MCF 10A (cell line): ENCODE data around the gene WNK1. TPM values are rescaled to one million over a fixed set of nuclear protein-coding genes. Genes with fewer than 3 reads are reported as not detected.
A peak's percentile ranks its signal among the peaks of the same experiment; 100 is the strongest.

Experiments
- BruUV-seq: library from RNA; stranded (reverse); fragments of 400-500 nt; replicated peaks from 2 replicates; lab custom pipeline; 2021; lab: Mats Ljungman, UMichigan
- CTCF ChIA-PET: fragments of 300-600 bp; sonication (Branson Sonifier 250); formaldehyde crosslinking; extraction: SDS; loops from one replicate; lab custom pipeline; 2021; ENCODE audit warnings: antibody characterized with exemption, inconsistent platforms; lab: Yijun Ruan, JAX
- POLR2A ChIA-PET: fragments of 300-600, 350-650 bp; sonication (Branson Sonifier 250); formaldehyde crosslinking; extraction: SDS; loops from one replicate; lab custom pipeline; 2020; ENCODE audit warnings: antibody characterized with exemption, inconsistent platforms; lab: Yijun Ruan, JAX
- DNase-seq: peaks from one replicate; pipeline ENCODE4 v3.0.0-alpha.2; 2018; ENCODE audit not compliant: unreplicated experiment
- H3K27ac Mint-ChIP-seq: one replicate; pipeline ENCODE4 v1.8.0; 2022; ENCODE audit warnings: mild to moderate bottlenecking, low read depth, mixed read lengths; ENCODE audit not compliant: unreplicated experiment
- H3K27me3 Mint-ChIP-seq: one replicate; pipeline ENCODE4 v1.8.0; 2022; ENCODE audit warnings: mixed read lengths; ENCODE audit not compliant: insufficient read depth, unreplicated experiment
- H3K36me3 Mint-ChIP-seq: one replicate; pipeline ENCODE4 v1.8.0; 2022; ENCODE audit warnings: mild to moderate bottlenecking, moderate library complexity, mixed read lengths; ENCODE audit not compliant: insufficient read depth, unreplicated experiment
- H3K4me1 Mint-ChIP-seq: one replicate; pipeline ENCODE4 v1.8.0; 2022; ENCODE audit warnings: mixed read lengths; ENCODE audit not compliant: insufficient read depth, unreplicated experiment
- H3K4me3 Mint-ChIP-seq: one replicate; pipeline ENCODE4 v1.8.0; 2022; ENCODE audit warnings: mild to moderate bottlenecking, moderate library complexity, mixed read lengths; ENCODE audit not compliant: unreplicated experiment
- H3K9me3 Mint-ChIP-seq: one replicate; pipeline ENCODE4 v1.8.0; 2022; ENCODE audit warnings: mixed read lengths; ENCODE audit not compliant: unreplicated experiment
- intact Hi-C: fragments of 100-400 bp; cut with micrococcal nuclease; formaldehyde crosslinking; loops from 2 replicates; pipeline ENCODE4 v1.14.1; 2022
- total RNA-seq: library from RNA; stranded (reverse); gene quantifications from 2 replicates; pipeline ENCODE4 v1.2.3, GENCODE V29; 2022
- TF ChIP-seq, protein P1 (sequence below): fragments of 200-600 bp; IDR thresholded peaks from one replicate; pipeline ENCODE4 v1.8.0; 2022; ENCODE audit warnings: antibody characterized with exemption, mild to moderate bottlenecking; ENCODE audit not compliant: unreplicated experiment

The WNK1 gene
- total RNA-seq, 1 experiment from 2014 or later: 139 TPM

- peak overlapping the region; percentile 83 for H3K27ac Mint-ChIP-seq
- intact Hi-C loops: loop anchor here (5.0 kb wide), 3 partner anchors 59 to 274 kb away; no protein-coding TSS in a partner anchor
- H3K4me1 Mint-ChIP-seq: peaks cover 28% of the 10 kb centered on the region
- ChIA-PET POLR2A (interaction anchor here (0.6 to 6.2 kb wide), 6 partner anchors 11 to 131 kb away, joined by 4 to 86 read pairs (median 32); partner anchors contain the start of genes RAD52 and WNK1), CTCF (interaction anchor here (0.9 to 4.6 kb wide), 4 partner anchors 13 to 130 kb away, joined by 3 to 17 read pairs (median 5); partner anchors contain the start of gene RAD52)
- BruUV-seq: no TSS peak
- no peaks in the 10 kb centered on the region for H3K27me3 Mint-ChIP-seq
- TF ChIP-seq, protein P1, sequence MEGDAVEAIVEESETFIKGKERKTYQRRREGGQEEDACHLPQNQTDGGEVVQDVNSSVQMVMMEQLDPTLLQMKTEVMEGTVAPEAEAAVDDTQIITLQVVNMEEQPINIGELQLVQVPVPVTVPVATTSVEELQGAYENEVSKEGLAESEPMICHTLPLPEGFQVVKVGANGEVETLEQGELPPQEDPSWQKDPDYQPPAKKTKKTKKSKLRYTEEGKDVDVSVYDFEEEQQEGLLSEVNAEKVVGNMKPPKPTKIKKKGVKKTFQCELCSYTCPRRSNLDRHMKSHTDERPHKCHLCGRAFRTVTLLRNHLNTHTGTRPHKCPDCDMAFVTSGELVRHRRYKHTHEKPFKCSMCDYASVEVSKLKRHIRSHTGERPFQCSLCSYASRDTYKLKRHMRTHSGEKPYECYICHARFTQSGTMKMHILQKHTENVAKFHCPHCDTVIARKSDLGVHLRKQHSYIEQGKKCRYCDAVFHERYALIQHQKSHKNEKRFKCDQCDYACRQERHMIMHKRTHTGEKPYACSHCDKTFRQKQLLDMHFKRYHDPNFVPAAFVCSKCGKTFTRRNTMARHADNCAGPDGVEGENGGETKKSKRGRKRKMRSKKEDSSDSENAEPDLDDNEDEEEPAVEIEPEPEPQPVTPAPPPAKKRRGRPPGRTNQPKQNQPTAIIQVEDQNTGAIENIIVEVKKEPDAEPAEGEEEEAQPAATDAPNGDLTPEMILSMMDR: no peak
- H3K36me3 Mint-ChIP-seq: peaks cover 41% of the 10 kb centered on the region
- DNase-seq: peak; percentile 16
- no peak overlapping the region for H3K4me3 Mint-ChIP-seq
- peaks cover 10% of the 10 kb centered on the region for H3K9me3 Mint-ChIP-seq
Measured at GRCh38 chr12:818733-819132, 66.4 kb downstream of the WNK1 start.

- CTCF ChIA-PET: interaction anchor here (0.6 to 1.1 kb wide), 4 partner anchors 129 to 418 kb away, joined by 3 to 5 read pairs (median 3); partner anchors contain the start of gene RAD52
- BruUV-seq: no TSS peak
- Mint-ChIP-seq H3K4me1 (peaks cover 28% of the 10 kb centered on the region), H3K27me3 (no peaks in the 10 kb centered on the region), H3K4me3 (no peak overlapping the region), H3K27ac (no peak overlapping the region), H3K9me3 (peaks cover 10% of the 10 kb centered on the region), H3K36me3 (peaks cover 42% of the 10 kb centered on the region)
- TF ChIP-seq, protein P1: no peak
- POLR2A ChIA-PET: interaction anchor here (0.6 to 1.3 kb wide), 2 partner anchors 37 to 42 kb away, joined by 3 to 7 read pairs; no protein-coding TSS in a partner anchor
- intact Hi-C loops: no loop called here
- no peak for DNase-seq
Measured at GRCh38 chr12:820336-820735, 68.0 kb downstream of the WNK1 start.

DNA sequence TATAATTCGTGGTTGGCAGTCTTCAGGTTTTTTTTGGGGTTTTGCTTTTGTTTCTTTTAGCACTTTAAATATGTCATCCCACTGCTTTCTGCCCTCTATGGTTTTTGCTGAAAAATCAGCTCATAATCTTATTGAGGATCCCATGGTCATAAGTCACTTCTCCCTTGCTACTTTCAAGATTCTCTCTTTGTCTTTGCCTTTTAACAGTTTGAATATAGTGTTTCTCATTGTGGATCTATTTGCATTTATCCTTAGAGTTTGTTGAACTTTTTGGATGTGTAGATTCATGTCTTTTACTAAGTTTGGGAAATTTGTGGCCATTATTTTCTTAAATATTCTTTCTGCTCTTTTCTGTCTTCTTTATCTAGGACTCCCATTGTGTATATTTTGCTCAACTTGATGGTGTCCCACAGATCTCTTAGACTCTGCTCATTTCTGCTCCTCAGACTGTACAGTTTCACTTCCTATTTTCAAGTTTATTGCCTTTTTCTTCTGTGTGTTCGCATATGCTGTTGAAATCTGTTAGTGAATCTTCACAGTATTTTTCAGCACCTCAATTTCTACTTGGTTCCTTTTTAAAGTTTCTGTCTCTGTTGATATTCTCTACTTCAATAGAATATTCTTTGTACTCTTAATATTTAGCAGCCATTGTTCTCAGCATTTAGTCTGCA is 70.8 kb downstream of the WNK1 start:
- CTCF ChIA-PET: interaction anchor here (0.6 to 1.4 kb wide), 4 partner anchors 8 to 64 kb away, joined by 3 read pairs; no protein-coding TSS in a partner anchor

More for the DNA sequence above, 70.8 kb downstream of the WNK1 start:
- intact Hi-C loops: no loop called here
- Mint-ChIP-seq H3K27ac (no peak overlapping the region), H3K4me1 (peaks cover 14% of the 10 kb centered on the region), H3K27me3 (no peaks in the 10 kb centered on the region), H3K36me3 (peaks cover 21% of the 10 kb centered on the region), H3K9me3 (peaks cover 10% of the 10 kb centered on the region), H3K4me3 (no peak overlapping the region)
- no peak for DNase-seq
- TF ChIP-seq, protein P1: no peak
- no TSS peak for BruUV-seq
- POLR2A ChIA-PET: interaction anchor here (0.7 to 1.4 kb wide), 5 partner anchors 14 to 126 kb away, joined by 3 to 7 read pairs (median 5); partner anchors contain the start of gene RAD52
